Right forelimb (tissue), 1 donor: ENCODE results near the gene SSBP4.

Experiments
- DNase-seq: peaks from one replicate; pipeline ENCODE4 v3.0.0-alpha.2; 2018

SSBP4 gene

GRCh38 chr19:18434411-18435175 is 15.4 kb downstream of the SSBP4 start:
- no peak for DNase-seq

DNA sequence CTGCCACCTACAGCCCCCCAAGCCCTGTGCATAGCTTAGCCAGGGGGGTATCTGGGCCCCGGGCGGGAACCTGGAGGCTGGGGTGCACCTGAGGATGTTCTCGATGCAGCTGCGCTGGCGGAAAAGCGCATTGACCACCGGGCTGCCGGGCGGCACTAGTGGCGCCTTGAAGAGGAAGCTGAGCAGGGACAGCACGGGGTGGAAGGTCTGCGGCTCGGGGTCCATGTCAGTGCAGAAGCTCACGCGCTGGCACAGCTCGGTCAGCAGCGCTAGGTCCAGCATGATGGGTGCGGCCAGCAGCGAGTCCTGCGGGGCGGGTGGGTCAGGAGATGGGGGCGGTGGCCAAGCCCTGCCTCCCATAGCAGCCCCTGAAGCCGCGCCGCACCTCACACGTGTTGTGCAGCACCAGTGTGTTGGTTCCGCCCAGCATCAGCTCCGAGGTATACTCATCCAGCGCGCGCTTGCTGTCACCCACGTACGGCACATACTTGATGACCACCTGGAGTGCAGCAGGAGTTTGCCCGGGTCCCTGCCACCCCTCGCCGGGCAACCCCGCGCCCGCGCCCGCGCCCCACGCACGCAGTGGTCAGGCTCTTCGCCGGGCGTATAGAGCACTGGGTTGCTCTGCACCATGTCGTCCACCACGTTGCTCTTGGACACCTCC is 16.1 kb downstream of the SSBP4 start:
- no peak for DNase-seq

DNA sequence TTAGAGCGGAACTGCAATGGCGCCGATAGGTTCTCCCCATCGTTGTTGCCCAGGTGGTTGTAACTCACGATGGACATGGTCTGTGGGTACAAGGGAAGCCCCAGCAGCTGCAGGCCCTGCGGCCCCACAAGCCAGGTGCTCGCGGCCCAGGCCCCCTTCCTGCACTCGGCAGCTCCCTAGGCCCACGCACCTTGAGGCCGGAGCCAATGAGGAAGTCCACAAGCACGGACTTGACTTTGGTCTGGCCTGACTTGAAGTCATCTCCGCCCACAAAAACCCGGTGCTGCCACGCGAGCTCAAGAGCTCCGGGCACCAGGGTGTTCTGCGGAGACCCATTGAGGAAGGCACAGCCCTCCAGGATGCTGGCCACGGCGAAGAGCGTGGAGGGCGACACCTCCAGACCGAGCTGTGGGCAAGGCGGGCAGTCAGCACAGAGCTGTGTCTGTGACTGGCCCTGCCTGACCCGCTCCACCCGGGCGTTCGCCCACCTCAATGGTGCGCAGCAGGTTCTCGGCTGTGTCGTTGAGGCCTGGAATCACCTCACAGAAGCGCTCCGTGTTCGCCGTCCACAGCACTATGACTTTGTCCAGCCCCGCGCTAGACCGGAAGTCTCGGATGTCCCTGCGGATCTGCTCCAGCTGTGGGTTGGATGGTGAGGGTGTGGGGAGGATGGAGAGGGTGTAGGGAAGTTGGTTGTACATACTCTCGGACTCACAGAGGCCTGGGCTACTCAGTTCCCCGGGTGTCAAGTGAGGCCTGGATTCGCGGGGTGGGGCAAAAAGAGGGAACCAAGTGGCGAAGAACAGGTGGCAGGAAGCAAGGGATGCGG is 16.9 kb downstream of the SSBP4 start:
- DNase-seq: no peak

- peak; percentile 86 for DNase-seq
Observed at GRCh38 chr19:18436671-18437490, 17.7 kb downstream of the SSBP4 start.

GRCh38 chr19:18437491-18438330 is 18.5 kb downstream of the SSBP4 start, which contains the start of gene ISYNA1:
TSS of gene ISYNA1 (minus strand) at chr19:18438133. CDS start at chr19:18437979, 154 bp downstream.
- DNase-seq: peak; percentile 80

DNA sequence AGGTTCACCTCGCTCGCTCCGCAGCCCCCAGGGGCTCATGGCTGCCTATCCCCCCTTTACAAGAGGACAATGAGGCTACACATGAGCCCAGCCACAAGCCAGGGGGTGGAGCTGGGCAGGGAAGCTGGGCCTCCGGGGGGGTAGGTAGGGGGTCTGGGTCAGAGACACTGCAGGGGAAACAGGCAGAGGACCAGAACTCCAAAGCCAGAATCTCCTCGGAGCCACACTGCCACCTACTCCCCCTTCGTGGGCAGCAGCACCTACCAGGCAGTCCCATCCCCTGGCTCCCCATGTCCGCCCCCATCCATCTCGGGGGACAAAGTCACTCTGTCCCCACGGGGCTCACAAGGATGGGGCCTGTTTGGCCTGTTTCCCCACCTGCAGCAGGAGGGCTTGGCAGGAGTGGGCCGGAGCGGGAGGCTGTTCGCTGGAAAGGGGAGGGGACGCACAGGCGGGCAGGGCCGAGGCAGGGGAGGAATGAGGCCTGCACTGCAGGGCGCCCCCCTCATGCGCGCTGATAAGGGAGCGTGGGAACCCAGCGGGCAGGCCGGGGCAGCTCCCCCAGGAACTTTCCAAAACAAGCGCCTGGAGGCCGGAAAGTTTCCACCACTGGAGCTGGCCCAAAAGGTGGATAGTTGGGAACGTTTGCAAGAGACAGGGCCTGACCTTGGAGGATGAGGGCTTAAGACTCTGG is 19.3 kb downstream of the SSBP4 start:
- DNase-seq: no peak

- DNase-seq: no peak
Observed at GRCh38 chr19:18439025-18439909, 20.1 kb downstream of the SSBP4 start.

DNA sequence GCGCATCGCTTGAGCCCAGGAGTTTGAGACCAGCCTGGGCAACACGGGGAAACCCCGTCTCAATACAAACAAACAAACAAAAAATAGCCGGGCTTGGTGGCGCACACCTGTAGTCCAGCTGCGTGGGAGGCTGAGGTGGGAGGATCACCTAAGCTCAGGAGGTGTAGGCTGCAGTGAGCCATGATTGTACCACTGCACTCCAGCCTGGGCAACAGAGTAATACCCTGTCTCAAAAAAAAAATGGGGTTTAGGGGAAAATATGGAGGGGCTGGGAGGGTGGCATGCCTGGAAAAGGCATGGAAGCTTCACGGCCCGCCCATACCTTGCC is 20.7 kb downstream of the SSBP4 start:
- DNase-seq: no peak

GRCh38 chr19:18440415-18440877 is 21.2 kb downstream of the SSBP4 start:
- no peak for DNase-seq

GRCh38 chr19:18440936-18441803 is 22.0 kb downstream of the SSBP4 start:
- no peak for DNase-seq

GRCh38 chr19:18441804-18442788 is 22.9 kb downstream of the SSBP4 start:
- no peak for DNase-seq

DNA sequence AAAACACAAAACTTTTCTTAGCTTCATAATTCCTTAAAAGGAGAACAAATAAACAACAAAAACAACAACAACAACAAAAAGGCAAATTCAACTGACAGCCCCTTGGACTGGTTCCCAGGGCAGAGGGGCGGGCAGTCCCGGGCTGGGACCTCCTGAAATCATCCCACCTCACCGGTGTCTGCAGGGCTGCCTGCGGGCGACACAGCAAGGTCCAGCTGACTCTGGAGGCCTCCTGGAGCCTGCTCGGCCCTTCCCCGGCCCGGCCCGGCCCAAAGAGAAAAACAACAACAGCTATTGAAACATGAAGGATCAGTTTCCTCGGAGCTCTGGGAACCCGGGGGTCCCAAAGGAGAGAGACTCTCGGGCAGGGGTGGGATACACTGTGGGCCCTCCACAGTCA is 23.7 kb downstream of the SSBP4 start:
- DNase-seq: no peak

- no peak for DNase-seq
Observed at GRCh38 chr19:18443406-18443805, 24.2 kb downstream of the SSBP4 start.

DNA sequence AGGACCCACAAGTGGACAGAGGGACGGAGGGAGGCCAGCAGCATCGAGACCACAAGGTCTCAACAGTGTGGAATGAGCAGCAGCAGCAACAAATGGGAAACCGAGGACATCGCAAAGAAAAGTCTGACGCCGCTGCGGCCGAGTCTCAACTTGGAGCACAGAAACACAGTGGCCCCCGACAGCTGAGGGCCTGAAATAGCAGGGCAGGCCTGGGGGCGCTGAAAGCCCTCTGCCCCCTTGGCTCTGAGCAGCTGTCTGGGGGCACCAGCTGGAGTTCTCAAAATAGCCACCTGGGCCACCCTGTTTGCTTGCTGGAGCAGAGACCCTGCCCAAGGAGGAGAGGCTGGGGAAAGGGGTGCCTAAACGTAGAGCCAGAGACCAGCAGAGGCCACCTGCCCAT is 24.6 kb downstream of the SSBP4 start:
- no peak for DNase-seq

- DNase-seq: no peak
Observed at GRCh38 chr19:18444513-18444912, 25.3 kb downstream of the SSBP4 start.

- no peak for DNase-seq
Observed at GRCh38 chr19:18445262-18445948, 26.2 kb downstream of the SSBP4 start.
